Neuronal stem cell (in vitro differentiated cells): ENCODE data around the gene LYZL6.

ENCODE experiments used
- DNase-seq: peaks from one replicate; pipeline ENCODE4 v3.0.0-alpha.2; 2013; ENCODE audit warnings: low spot score
- H2AFZ ChIP-seq: one replicate; pipeline ENCODE4 v1.6.1; 2013; ENCODE audit warnings: mild to moderate bottlenecking, low read length, inconsistent platforms
- H2AK5ac ChIP-seq: 2 replicates; pipeline ENCODE4 v1.6.1; 2013; ENCODE audit warnings: low read depth, mild to moderate bottlenecking, inconsistent platforms, low read length, moderate library complexity, mixed read lengths
- H2BK120ac ChIP-seq: 2 replicates; pipeline ENCODE4 v1.6.1; 2013; ENCODE audit warnings: low read depth, mild to moderate bottlenecking, inconsistent platforms, low read length, moderate library complexity, mixed read lengths
- H2BK12ac ChIP-seq: one replicate; pipeline ENCODE4 v1.6.1; 2013; ENCODE audit warnings: low read length, inconsistent platforms
- H2BK15ac ChIP-seq: 2 replicates; pipeline ENCODE4 v1.6.1; 2013; ENCODE audit warnings: mild to moderate bottlenecking, low read length, inconsistent platforms, mixed read lengths
- H2BK5ac ChIP-seq: one replicate; pipeline ENCODE4 v1.6.1; 2013; ENCODE audit warnings: inconsistent platforms, mild to moderate bottlenecking, low read length, moderate library complexity
- H3K14ac ChIP-seq: one replicate; pipeline ENCODE4 v1.6.1; 2013; ENCODE audit warnings: low read length, inconsistent platforms
- H3K18ac ChIP-seq: 2 replicates; pipeline ENCODE4 v1.6.1; 2013; ENCODE audit warnings: low read length, inconsistent platforms
- H3K23ac ChIP-seq: 2 replicates; pipeline ENCODE4 v1.6.1; 2013; ENCODE audit warnings: low read depth, mild to moderate bottlenecking, mixed read lengths, low read length, inconsistent platforms; ENCODE audit not compliant: poor library complexity
- H3K27ac ChIP-seq: replicated peaks from 3 replicates; pipeline ENCODE4 v1.5.1; 2013; ENCODE audit warnings: low read length, inconsistent platforms
- H3K27me3 ChIP-seq, 3 experiments: 2 replicates each; pipeline ENCODE4 v1.6.1; 2013; ENCODE audit warnings: low read length in 3 of 3, mild to moderate bottlenecking in 2 of 3, inconsistent platforms in 1 of 3, low read depth in 1 of 3, mixed read lengths in 1 of 3, moderate library complexity in 1 of 3; ENCODE audit not compliant: control insufficient read depth in 3 of 3, insufficient read depth in 3 of 3
- H3K36me3 ChIP-seq, 2 donors: replicated peaks in 1 of 2; 2 replicates each; pipeline ENCODE4 v1.6.1; 2013; ENCODE audit warnings: low read length in 2 of 2; ENCODE audit not compliant: control insufficient read depth in 2 of 2, insufficient read depth in 2 of 2
- H3K4ac ChIP-seq: 2 replicates; pipeline ENCODE4 v1.6.1; 2013; ENCODE audit warnings: inconsistent platforms, mild to moderate bottlenecking, low read length, moderate library complexity
- H3K4me1 ChIP-seq, 2 donors: 1 replicate in 1 of 2; 2 replicates in 1 of 2; pipeline ENCODE4 v1.6.1; 2013; ENCODE audit warnings: low read length in 2 of 2, low read depth in 1 of 2; ENCODE audit not compliant: control insufficient read depth in 2 of 2, insufficient read depth in 1 of 2
- H3K4me2 ChIP-seq: one replicate; pipeline ENCODE4 v1.6.1; 2013; ENCODE audit warnings: mild to moderate bottlenecking, low read length, inconsistent platforms; ENCODE audit not compliant: insufficient read depth, poor library complexity, severe bottlenecking
- H3K4me3 ChIP-seq, 2 donors: 2 replicates each; pipeline ENCODE4 v1.5.1; 2013; ENCODE audit warnings: low read length in 2 of 2, mild to moderate bottlenecking in 2 of 2, inconsistent platforms in 1 of 2, moderate library complexity in 1 of 2
- H3K79me1 ChIP-seq: one replicate; pipeline ENCODE4 v1.6.1; 2013; ENCODE audit warnings: low read depth, mild to moderate bottlenecking, inconsistent platforms, low read length, moderate library complexity
- H3K9ac ChIP-seq: one replicate; pipeline ENCODE4 v1.6.1; 2013; ENCODE audit warnings: mild to moderate bottlenecking, low read depth, low read length, inconsistent platforms; ENCODE audit not compliant: poor library complexity
- H3K9me3 ChIP-seq, 2 donors: replicated peaks in 1 of 2; 2 replicates each; pipeline versions ENCODE3 to v1.6.1; 2013; ENCODE audit warnings: low read length in 2 of 2, mild to moderate bottlenecking in 2 of 2, inconsistent platforms in 1 of 2, low read depth in 1 of 2, mixed read lengths in 1 of 2, moderate library complexity in 1 of 2; ENCODE audit not compliant: control insufficient read depth in 2 of 2, insufficient read depth in 1 of 2
- H4K8ac ChIP-seq: one replicate; pipeline ENCODE4 v1.6.1; 2013; ENCODE audit warnings: low read depth, mild to moderate bottlenecking, inconsistent platforms, low read length, moderate library complexity
- H4K91ac ChIP-seq: one replicate; pipeline ENCODE4 v1.6.1; 2013; ENCODE audit warnings: low read length, low read depth, mild to moderate bottlenecking, inconsistent platforms; ENCODE audit not compliant: poor library complexity
- WGBS, 2 donors: extraction: QIAGEN DNeasy Blood & Tissue Kit; methylation state at CpG; one replicate each; pipeline ENCODE4 v1.1.7; 2013; ENCODE audit warnings: missing lambda C conversion rate in 2 of 2, mixed read lengths in 1 of 2; ENCODE audit not compliant: insufficient read length in 2 of 2, insufficient replicate concordance in 1 of 2; ENCODE audit errors: extremely low coverage in 2 of 2; 5-methylcytosine and 5-hydroxymethylcytosine counted together

The LYZL6 gene

DNA sequence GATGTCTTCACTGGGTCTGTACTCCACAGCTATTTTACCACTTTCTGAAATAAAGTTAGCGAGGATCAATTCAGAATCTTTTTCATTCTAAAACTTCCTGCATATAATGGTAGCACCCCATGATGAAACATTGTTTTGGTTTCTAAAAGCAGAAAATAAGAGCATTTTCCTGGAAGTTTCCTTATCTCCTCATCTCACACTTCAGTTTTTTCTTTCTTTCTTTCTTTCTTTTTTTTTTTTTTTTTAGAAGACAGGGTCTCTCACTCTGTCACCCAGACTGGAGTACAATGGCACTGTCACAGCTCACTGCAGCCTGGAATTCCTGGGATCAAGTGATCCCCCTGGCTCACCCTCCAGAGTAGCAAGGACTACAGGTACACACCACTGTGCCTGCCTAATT is 23.3 kb downstream of the LYZL6 start:
- WGBS, 2 donors: no CpG with 5 or more reads among the region's 1 CpG
- no peak overlapping the region for H3K4ac ChIP-seq
- H3K4me2 ChIP-seq: no peak overlapping the region

GRCh38 chr17:35918665-35919064 is 24.8 kb downstream of the LYZL6 start:
- Histone ChIP-seq H4K8ac (no peak overlapping the region), H3K14ac (no peak overlapping the region), H3K4ac (no peak overlapping the region), H3K9me3 (peaks cover 0 to 4% of the 10 kb centered on the region in 2 donors), H2BK120ac (no peak overlapping the region), H3K27me3 (no peaks in the 10 kb centered on the region), H3K36me3 (peaks cover 6 to 7% of the 10 kb centered on the region in 2 donors), H3K23ac (no peak overlapping the region), H3K4me1 (no peaks in the 10 kb centered on the region), H2BK5ac (no peak overlapping the region), H3K18ac (no peak overlapping the region), H4K91ac (no peak overlapping the region), H2BK15ac (no peak overlapping the region), H3K9ac (no peak overlapping the region), H3K79me1 (no peaks in the 10 kb centered on the region), H2AK5ac (no peak overlapping the region), H3K4me2 (no peak overlapping the region), H3K27ac (no peak overlapping the region), H3K4me3 (no peak overlapping the region), H2BK12ac (no peak overlapping the region), H2AFZ (no peak overlapping the region)
- no peak for DNase-seq
- WGBS, 2 donors: no CpG with 5 or more reads among the region's 3 CpGs

More for the DNA sequence above, 23.3 kb downstream of the LYZL6 start:
- Histone ChIP-seq H3K4me1 (no peaks in the 10 kb centered on the region), H3K23ac (no peak overlapping the region), H4K91ac (no peak overlapping the region), H4K8ac (no peak overlapping the region), H3K14ac (no peak overlapping the region), H3K9ac (no peak overlapping the region), H3K79me1 (no peaks in the 10 kb centered on the region), H3K36me3 (peaks cover 8 to 10% of the 10 kb centered on the region in 2 donors), H3K9me3 (peaks cover 0 to 4% of the 10 kb centered on the region in 2 donors), H2AK5ac (no peak overlapping the region), H3K18ac (no peak overlapping the region), H2BK15ac (no peak overlapping the region), H2BK12ac (no peak overlapping the region), H2BK5ac (no peak overlapping the region), H2BK120ac (no peak overlapping the region), H2AFZ (no peak overlapping the region), H3K27me3 (no peaks in the 10 kb centered on the region), H3K27ac (no peak overlapping the region), H3K4me3 (no peak overlapping the region)
- no peak for DNase-seq

DNA sequence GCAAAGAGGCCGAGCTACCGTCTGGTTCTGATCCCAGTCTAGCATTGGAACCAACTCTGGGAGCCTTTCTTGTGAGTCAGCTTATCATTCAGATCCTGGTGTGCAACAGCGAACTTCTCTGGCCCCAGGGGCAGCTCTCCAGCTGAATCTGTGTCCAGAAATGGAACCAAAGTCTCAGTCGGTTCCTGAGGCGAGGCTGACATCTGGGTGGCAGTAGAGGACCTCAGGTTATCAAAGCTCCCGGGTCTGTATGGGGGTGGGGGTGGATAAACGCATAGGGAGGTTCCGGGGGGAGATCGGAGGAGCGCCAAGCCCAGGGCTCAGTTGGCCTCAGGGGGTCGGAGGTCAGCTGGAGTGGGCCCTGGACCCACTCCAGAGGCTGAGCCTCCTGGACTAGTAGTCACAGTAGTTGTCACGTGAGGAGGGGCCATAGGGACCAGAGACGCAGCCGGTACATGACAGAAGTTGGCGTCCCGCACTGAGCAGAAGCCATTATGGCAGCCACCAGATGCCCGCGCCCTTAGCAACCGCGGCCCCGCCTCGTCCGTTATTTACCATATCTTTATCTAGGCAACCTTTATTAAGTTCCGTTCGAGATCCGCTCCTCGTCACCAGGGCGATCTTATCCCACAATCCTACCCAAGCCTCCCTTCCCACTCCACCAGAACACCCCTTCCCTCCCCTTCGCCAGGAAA is 25.8 kb downstream of the LYZL6 start:
- Histone ChIP-seq H4K91ac (no peak overlapping the region), H3K4me3 (no peak overlapping the region), H3K9me3 (peaks cover 0 to 4% of the 10 kb centered on the region in 2 donors), H3K4me1 (no peaks in the 10 kb centered on the region), H3K18ac (no peak overlapping the region), H3K36me3 (peaks cover 4 to 6% of the 10 kb centered on the region in 2 donors), H3K27ac (no peak overlapping the region), H3K9ac (no peak overlapping the region), H3K79me1 (no peaks in the 10 kb centered on the region), H2BK15ac (no peak overlapping the region), H2BK120ac (no peak overlapping the region), H3K23ac (peak overlapping the region; percentile 13), H3K4me2 (no peak overlapping the region), H3K4ac (no peak overlapping the region), H3K14ac (no peak overlapping the region), H2BK5ac (no peak overlapping the region), H4K8ac (no peak overlapping the region), H2BK12ac (no peak overlapping the region), H3K27me3 (no peaks in the 10 kb centered on the region), H2AK5ac (no peak overlapping the region), H2AFZ (no peak overlapping the region)
- DNase-seq: no peak
- no CpG with 5 or more reads among the region's 29 CpGs for WGBS, 2 donors

DNA sequence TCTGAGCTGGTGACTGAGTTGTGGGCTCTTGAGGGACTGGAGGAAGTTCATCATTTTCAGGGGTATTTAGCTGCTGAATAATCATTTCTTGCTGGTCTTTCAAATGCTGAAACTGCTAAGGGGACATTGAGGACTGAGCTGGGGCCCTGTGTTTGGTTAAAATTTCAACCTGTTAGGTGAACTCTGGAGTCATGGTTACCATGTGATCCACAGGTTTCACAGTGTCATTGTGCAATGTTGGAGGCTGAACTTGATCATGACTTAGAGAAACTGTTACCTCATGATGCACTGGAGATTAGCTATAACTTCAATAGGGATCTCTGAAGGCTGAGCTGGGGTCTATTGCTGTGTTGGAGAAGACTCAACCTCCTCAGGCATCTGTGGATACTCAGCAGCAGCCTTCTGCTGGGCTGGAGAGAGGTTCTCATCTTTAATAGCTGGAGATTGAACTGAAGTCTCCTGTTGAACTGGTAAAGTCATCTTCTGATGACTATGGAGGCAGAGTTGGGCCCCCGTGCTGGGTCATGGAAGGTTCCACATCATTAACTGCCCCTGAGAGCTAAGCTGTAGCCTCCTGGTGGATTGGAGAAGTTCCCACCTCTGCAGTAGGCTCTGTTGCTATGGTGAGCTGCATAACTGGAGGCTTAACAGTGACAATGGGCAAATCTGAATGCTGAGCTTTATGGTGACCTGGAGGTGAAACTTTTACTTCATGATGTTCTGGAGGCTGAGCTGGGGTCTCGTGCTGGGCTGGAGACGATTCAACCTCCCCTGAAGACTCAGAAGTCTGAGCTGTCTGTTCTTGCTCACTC is 28.2 kb downstream of the LYZL6 start:
- H3K4ac ChIP-seq: no peak overlapping the region
- WGBS, 2 donors: no CpG with 5 or more reads among the region's 3 CpGs
- no peak overlapping the region for H2BK12ac ChIP-seq
- H4K91ac ChIP-seq: no peak overlapping the region
- no peak overlapping the region for H2BK5ac ChIP-seq
- H3K27me3 ChIP-seq: no peaks in the 10 kb centered on the region
- H3K36me3 ChIP-seq: peaks cover 0 to 4% of the 10 kb centered on the region in 2 donors
- H2AFZ ChIP-seq: no peak overlapping the region
- no peak overlapping the region for H3K4me3 ChIP-seq
- no peak overlapping the region for H2BK15ac ChIP-seq
- no peak for DNase-seq
- no peaks in the 10 kb centered on the region for H3K4me1 ChIP-seq
- peaks cover 0 to 4% of the 10 kb centered on the region in 2 donors for H3K9me3 ChIP-seq
- no peak overlapping the region for H3K23ac ChIP-seq
- H3K18ac ChIP-seq: no peak overlapping the region
- H3K14ac ChIP-seq: no peak overlapping the region
- no peaks in the 10 kb centered on the region for H3K79me1 ChIP-seq
- no peak overlapping the region for H3K9ac ChIP-seq
- no peak overlapping the region for H3K4me2 ChIP-seq
- H4K8ac ChIP-seq: no peak overlapping the region
- no peak overlapping the region for H3K27ac ChIP-seq
- H2AK5ac ChIP-seq: no peak overlapping the region
- H2BK120ac ChIP-seq: no peak overlapping the region
